K562 (cell line): ENCODE data around the gene FAM107B. TPM values are rescaled to one million over a fixed set of nuclear protein-coding genes. Genes with fewer than 3 reads are reported as not detected.

Experiments
- ATAC-seq: fragments of 200-7000 bp; cut with Tn5 transposase; 3 replicates; pipeline ENCODE4 v1.9.1; 2020; ENCODE audit warnings: moderate library complexity
- BruUV-seq: library from RNA; stranded (reverse); fragments of 400-500 nt; replicated peaks from 2 replicates; lab custom pipeline; 2021; lab: Mats Ljungman, UMichigan
- CTCF ChIA-PET: fragments of 300-600 bp; formaldehyde crosslinking; extraction: SDS; loops from one replicate; lab custom pipeline; 2021; ENCODE audit warnings: low intra/inter-chr PET ratio; lab: Yijun Ruan, JAX
- POLR2A ChIA-PET: fragments of 300-600, 350-650 bp; sonication (Branson Sonifier 250); formaldehyde crosslinking; extraction: SDS; loops from one replicate; lab custom pipeline; 2021; ENCODE audit warnings: antibody characterized with exemption, inconsistent platforms; lab: Yijun Ruan, JAX
- DNase-seq, 4 experiments: peaks; one replicate each; pipeline versions ENCODE4 v3.0.0 to v3.0.0-alpha.2; 2011 to 2018; ENCODE audit warnings: low spot score in 3 of 4, mixed read lengths in 3 of 4; ENCODE audit errors: extremely low read depth in 1 of 4
- FAIRE-seq: peaks from 2 replicates; lab custom pipeline; 2011; peaks lifted over from hg19 to GRCh38; lab: Jason Lieb, UNC
- H2AFZ ChIP-seq: 2 replicates; pipeline ENCODE4 v1.6.0; 2011; ENCODE audit warnings: low read depth, low read length, control low read depth, inconsistent platforms
- H3K27ac ChIP-seq: fragments of 200-600 bp; 3 replicates; pipeline ENCODE4 v1.8.0; 2011; ENCODE audit warnings: low read depth, mild to moderate bottlenecking, control low read depth, inconsistent platforms, low read length, moderate library complexity, mixed read lengths; ENCODE audit errors: extremely low read depth
- H3K27me3 ChIP-seq, 2 experiments: fragments of 300-600 bp in 1 of 2; 2 replicates in 1 of 2; 3 replicates in 1 of 2; pipeline versions ENCODE4 v1.6.0 to v1.8.0; 2011; ENCODE audit warnings: inconsistent platforms in 2 of 2, low read length in 2 of 2, mild to moderate bottlenecking in 1 of 2, mixed read lengths in 1 of 2, moderate library complexity in 1 of 2; ENCODE audit not compliant: control insufficient read depth in 2 of 2, insufficient read depth in 2 of 2
- H3K36me3 ChIP-seq: fragments of 300-600 bp; 3 replicates; pipeline ENCODE4 v1.8.0; 2011; ENCODE audit warnings: mild to moderate bottlenecking, low read length, inconsistent platforms; ENCODE audit not compliant: control insufficient read depth, insufficient read depth
- H3K4me1 ChIP-seq, 2 experiments: fragments of 200-600 bp in 1 of 2; replicated peaks in 1 of 2; 2 replicates in 1 of 2; 3 replicates in 1 of 2; pipeline versions ENCODE4 v1.5.1 to v1.8.0; 2011; ENCODE audit warnings: inconsistent platforms in 2 of 2, low read length in 2 of 2, mild to moderate bottlenecking in 1 of 2, mixed read lengths in 1 of 2, moderate library complexity in 1 of 2; ENCODE audit not compliant: control insufficient read depth in 2 of 2, insufficient read depth in 2 of 2
- H3K4me2 ChIP-seq: 2 replicates; pipeline ENCODE4 v1.6.1; 2011; ENCODE audit warnings: low read length, control low read depth, inconsistent platforms, mixed read lengths; ENCODE audit not compliant: insufficient read depth
- H3K4me3 ChIP-seq: fragments of 200-600 bp; sonication (generic), shearing (Covaris generic); 2 replicates; pipeline ENCODE4 v1.5.1; 2016; ENCODE audit warnings: control low read depth, inconsistent platforms
- H3K79me2 ChIP-seq: fragments of 200-600 bp; 3 replicates; pipeline ENCODE4 v1.8.0; 2011; ENCODE audit warnings: low read length, inconsistent platforms; ENCODE audit not compliant: control insufficient read depth, insufficient read depth
- H3K9ac ChIP-seq, 2 experiments: 2 replicates each; pipeline versions ENCODE4 v1.6.0 to v1.6.1; 2011; ENCODE audit warnings: low read depth in 2 of 2, low read length in 2 of 2, control low read depth in 1 of 2, inconsistent platforms in 1 of 2, mild to moderate bottlenecking in 1 of 2, mixed read lengths in 1 of 2; ENCODE audit not compliant: insufficient read depth in 1 of 2
- H3K9me1 ChIP-seq: one replicate; pipeline ENCODE4 v1.6.0; 2011; ENCODE audit warnings: inconsistent platforms, mild to moderate bottlenecking, low read length, moderate library complexity; ENCODE audit not compliant: control insufficient read depth, insufficient read depth
- H3K9me3 ChIP-seq: replicated peaks from 2 replicates; pipeline ENCODE4 v1.5.1; 2011; ENCODE audit warnings: low read depth, low read length, inconsistent platforms; ENCODE audit not compliant: control insufficient read depth, insufficient read depth
- H4K20me1 ChIP-seq: replicated peaks from 2 replicates; pipeline ENCODE4 v1.6.1; 2011; ENCODE audit warnings: low read length, inconsistent platforms, mixed read lengths; ENCODE audit not compliant: control insufficient read depth, insufficient read depth
- ESRRA ChIP-seq: fragments of 450-650 bp; IDR thresholded peaks from 2 replicates; pipeline ENCODE4 v1.6.1; 2014; ENCODE audit warnings: low read depth, mild to moderate bottlenecking, moderate library complexity, borderline replicate concordance
- PTTG1 ChIP-seq: fragments of 450-650 bp; IDR thresholded peaks from 2 replicates; pipeline ENCODE4 v1.6.1; 2016; ENCODE audit warnings: low read depth, mild to moderate bottlenecking, missing genetic modification characterization, missing compliant biosample characterization
- TAF15 ChIP-seq: fragments of 200-400 bp; formaldehyde crosslinking; IDR thresholded peaks from 2 replicates; pipeline ENCODE4 v1.6.1; 2017; ENCODE audit warnings: mild to moderate bottlenecking, low read depth, low read length, moderate library complexity
- ZFP36 ChIP-seq: fragments of 150-350 bp; IDR thresholded peaks from 2 replicates; pipeline ENCODE4 v1.6.1; 2018; ENCODE audit warnings: low read length, low read depth; ENCODE audit not compliant: partially characterized antibody
- ZNF609 ChIP-seq: sonication (generic); formaldehyde crosslinking; IDR thresholded peaks from 2 replicates; pipeline ENCODE4 v1.8.1; 2023; ENCODE audit warnings: missing genetic modification reagents, mild to moderate bottlenecking, borderline replicate concordance
- ZNF778 ChIP-seq: fragments of 450-650 bp; formaldehyde crosslinking; IDR thresholded peaks from 2 replicates; pipeline ENCODE4 v1.4.0; 2020; ENCODE audit warnings: mild to moderate bottlenecking, moderate library complexity
- WGBS: fragments of 100-300 bp; shearing (Covaris generic); methylation state at CpG from one replicate; pipeline ENCODE4 v1.1.6; 2016; ENCODE audit warnings: low coverage, mixed read lengths; ENCODE audit not compliant: insufficient coverage; ENCODE audit errors: missing lambda C conversion rate; 5-methylcytosine and 5-hydroxymethylcytosine counted together
- in situ Hi-C: fragments of 300-500 bp; cut with MboI; formaldehyde crosslinking; loops from 4 replicates; pipeline ENCODE4 v1.15.0; 2018; ENCODE audit warnings: inconsistent platforms, mixed read lengths
- intact Hi-C: fragments of 100-400 bp; cut with micrococcal nuclease; formaldehyde crosslinking; loops from 2 replicates; pipeline ENCODE4 v1.14.2; 2022
- polyA plus RNA-seq, 8 experiments: library from polyadenylated mRNA; depleted of rRNA in 4 of 8; stranded (reverse) in 5 of 8; unstranded in 3 of 8; fragments of >200 nt; fragmentation: Nextera tagmentation in 2 of 8; fragmentation: Illumina TruSeq in 1 of 8; extraction: Ambion mirVana in 2 of 8; extraction: Trizol in 1 of 8; gene quantifications; 2 replicates each; pipeline versions ENCODE4 v1.2.1 to v1.2.3, GENCODE V29; 2011 to 2014; ENCODE audit warnings: inconsistent platforms in 1 of 8, missing spikeins in 1 of 8
- total RNA-seq, 7 experiments: library from RNA; depleted of rRNA in 6 of 7; stranded (reverse); fragments of >200 nt in 6 of 7; fragmentation: Illumina TruSeq in 2 of 7; extraction: Trizol in 2 of 7; gene quantifications; 2 replicates each; pipeline versions ENCODE4 v1.2.1 to v1.2.3, GENCODE V29; 2011 to 2021; ENCODE audit warnings: low replicate concordance in 1 of 7

FAM107B gene
- total and polyA plus RNA-seq, 9 of the 15 experiments (the other 6 are each of a cell fraction or from before 2014, with no cell fraction given) = 0.40 to 2.8 (median 1.4) TPM

GRCh38 chr10:14583967-14584366, 190.7 kb downstream of the FAM107B start:
- DNase-seq (no peak), FAIRE-seq (no peak), ATAC-seq (no peak)
- peaks cover 5 to 38% of the 10 kb centered on the region in 2 experiments for H3K27me3 ChIP-seq
- no peak overlapping the region for H3K27ac ChIP-seq
- WGBS = 0% methylated on average over 4 of the region's 4 CpGs
- H3K4me2 ChIP-seq = no peak overlapping the region
- no peak overlapping the region for H2AFZ ChIP-seq
- in situ Hi-C loops (no loop called here), intact Hi-C loops (no loop called here)
- H3K9ac ChIP-seq = no peak overlapping the region
- POLR2A ChIA-PET = interaction anchor here (0.8 kb wide), 1 partner anchor 21 kb away, joined by 3 read pairs; no protein-coding TSS in a partner anchor
- no peaks in the 10 kb centered on the region for H3K9me1 ChIP-seq
- TF ChIP-seq ESRRA = no peak
- no peak for TF ChIP-seq ZNF778 (CRISPR knock-in tag)
- TF ChIP-seq ZNF609 (CRISPR knock-in tag) = no peak
- TF ChIP-seq PTTG1 = no peak
- TF ChIP-seq ZFP36 = no peak
- no peak for TF ChIP-seq TAF15
- no peaks in the 10 kb centered on the region for H4K20me1 ChIP-seq
- CTCF ChIA-PET = no interaction called here
- no peaks in the 10 kb centered on the region for H3K79me2 ChIP-seq
- no TSS peak for BruUV-seq
- H3K4me1 ChIP-seq = no peaks in the 10 kb centered on the region
- H3K36me3 ChIP-seq = no peaks in the 10 kb centered on the region
- H3K9me3 ChIP-seq = no peaks in the 10 kb centered on the region
- H3K4me3 ChIP-seq = no peak overlapping the region
